WTC11 (cell line): Measurements from ENCODE around the gene MGAT4A. TPM values are rescaled to one million over a fixed set of nuclear protein-coding genes. Genes with fewer than 3 reads are reported as not detected.

Source experiments
- ATAC-seq: fragments of 200-7000 bp; cut with Tn5 transposase; 2 replicates; pipeline ENCODE4 v1.10.0; 2021; ENCODE audit warnings: mild to moderate bottlenecking, moderate library complexity
- CTCF ChIA-PET: fragments of 300-600 bp; sonication (Branson Sonifier 250); formaldehyde crosslinking; loops from one replicate; lab custom pipeline; 2021; ENCODE audit warnings: antibody characterized with exemption; lab: Charles Lee
- POLR2A ChIA-PET: fragments of 350-600 bp; sonication (Branson Sonifier 250); formaldehyde crosslinking; loops from one replicate; lab custom pipeline; 2021; ENCODE audit warnings: antibody characterized with exemption; lab: Charles Lee
- DNase-seq: peaks from one replicate; pipeline ENCODE4 v3.0.0; 2021; ENCODE audit warnings: low spot score
- H3K27ac Mint-ChIP-seq: 2 replicates; pipeline ENCODE4 v1.8.0; 2021; ENCODE audit warnings: mixed read lengths
- H3K27me3 Mint-ChIP-seq: 2 replicates; pipeline ENCODE4 v1.8.0; 2021; ENCODE audit warnings: low read depth, mild to moderate bottlenecking, moderate library complexity, mixed read lengths
- H3K36me3 Mint-ChIP-seq: 2 replicates; pipeline ENCODE4 v1.8.0; 2021; ENCODE audit warnings: mixed read lengths
- H3K4me1 Mint-ChIP-seq: 2 replicates; pipeline ENCODE4 v1.8.0; 2022; ENCODE audit warnings: mixed read lengths
- H3K4me3 Mint-ChIP-seq: 2 replicates; pipeline ENCODE4 v1.8.0; 2021; ENCODE audit warnings: mild to moderate bottlenecking, moderate library complexity, mixed read lengths
- H3K9me3 Mint-ChIP-seq: 2 replicates; pipeline ENCODE4 v1.8.0; 2021; ENCODE audit warnings: mixed read lengths
- ATF2 ChIP-seq: sonication (generic); formaldehyde crosslinking; IDR thresholded peaks from 2 replicates; pipeline ENCODE4 v1.8.1; 2022; ENCODE audit warnings: low read depth, missing genetic modification reagents, borderline replicate concordance
- ATF6 ChIP-seq: sonication (generic); formaldehyde crosslinking; IDR thresholded peaks from 2 replicates; pipeline ENCODE4 v1.8.1; 2023; ENCODE audit warnings: mild to moderate bottlenecking, missing genetic modification reagents
- CDX4 ChIP-seq: fragments of 250-450 bp; sonication (Bioruptor Pico); IDR thresholded peaks from 2 replicates; pipeline ENCODE4 v1.9.0; 2021; ENCODE audit warnings: moderate library complexity, mild to moderate bottlenecking, inconsistent platforms, borderline replicate concordance
- CREB1 ChIP-seq: sonication (generic); formaldehyde crosslinking; IDR thresholded peaks from 2 replicates; pipeline ENCODE4 v1.8.0; 2023; ENCODE audit warnings: mild to moderate bottlenecking, missing genetic modification reagents
- CTCF ChIP-seq: fragments of 200-600 bp; IDR thresholded peaks from 2 replicates; pipeline ENCODE4 v1.8.0; 2022; ENCODE audit warnings: antibody characterized with exemption
- E2F4 ChIP-seq: sonication (generic); formaldehyde crosslinking; IDR thresholded peaks from 2 replicates; pipeline ENCODE4 v1.8.1; 2022; ENCODE audit warnings: low read depth, mild to moderate bottlenecking, moderate library complexity, missing genetic modification reagents, borderline replicate concordance
- E2F5 ChIP-seq: sonication (generic); formaldehyde crosslinking; IDR thresholded peaks from 2 replicates; pipeline ENCODE4 v1.8.1; 2022; ENCODE audit warnings: mild to moderate bottlenecking, moderate library complexity, missing genetic modification reagents
- ELF4 ChIP-seq: sonication (generic); formaldehyde crosslinking; IDR thresholded peaks from 2 replicates; pipeline ENCODE4 v1.8.1; 2022; ENCODE audit warnings: low read depth, mild to moderate bottlenecking, moderate library complexity, missing genetic modification reagents
- JAZF1 ChIP-seq: fragments of 250-450 bp; sonication (Bioruptor Pico); IDR thresholded peaks from 2 replicates; pipeline ENCODE4 v1.9.0; 2021; ENCODE audit warnings: moderate library complexity, mild to moderate bottlenecking, inconsistent platforms
- KAT7 ChIP-seq: sonication (generic); formaldehyde crosslinking; IDR thresholded peaks from 2 replicates; pipeline ENCODE4 v1.8.1; 2023; ENCODE audit warnings: missing genetic modification reagents, mild to moderate bottlenecking, borderline replicate concordance
- SMAD4 ChIP-seq: sonication (generic); formaldehyde crosslinking; IDR thresholded peaks from 2 replicates; pipeline ENCODE4 v1.8.0; 2022; ENCODE audit warnings: mild to moderate bottlenecking, missing genetic modification reagents
- TP53 ChIP-seq: sonication (generic); formaldehyde crosslinking; IDR thresholded peaks from 2 replicates; pipeline ENCODE4 v1.8.1; 2023; ENCODE audit warnings: mild to moderate bottlenecking, missing genetic modification reagents
- ZNF121 ChIP-seq: sonication (generic); formaldehyde crosslinking; IDR thresholded peaks from 2 replicates; pipeline ENCODE4 v1.8.0; 2023; ENCODE audit warnings: missing genetic modification reagents
- ZNF219 ChIP-seq: sonication (generic); formaldehyde crosslinking; IDR thresholded peaks from 2 replicates; pipeline ENCODE4 v1.8.0; 2023; ENCODE audit warnings: missing genetic modification reagents, mild to moderate bottlenecking, borderline replicate concordance
- ZNF423 ChIP-seq: fragments of 250-450 bp; sonication (Bioruptor Pico); IDR thresholded peaks from 2 replicates; pipeline ENCODE4 v2.1.2; 2022; ENCODE audit warnings: mild to moderate bottlenecking, moderate library complexity
- ZNF425 ChIP-seq: fragments of 250-450 bp; sonication (Bioruptor Pico); conservative IDR thresholded peaks from 2 replicates; pipeline ENCODE4 v1.9.0; 2021; ENCODE audit warnings: mild to moderate bottlenecking
- ZNF671 ChIP-seq: fragments of 250-450 bp; sonication (Bioruptor Pico); IDR thresholded peaks from 2 replicates; pipeline ENCODE4 v1.8.0; 2021; ENCODE audit warnings: mild to moderate bottlenecking
- total RNA-seq: library from RNA; stranded (reverse); gene quantifications from 3 replicates; pipeline ENCODE4 v1.2.3, GENCODE V29; 2021

Gene MGAT4A
- total RNA-seq, 1 experiment from 2014 or later: 6.7 TPM

GRCh38 chr2:98579926-98580325 lies 151.0 kb downstream of the MGAT4A start:
- POLR2A ChIA-PET: no interaction called here
- no peaks in the 10 kb centered on the region for H3K9me3 Mint-ChIP-seq
- TF ChIP-seq SMAD4 (CRISPR knock-in tag): no peak
- TF ChIP-seq E2F4: no peak
- TF ChIP-seq ATF6: no peak
- TF ChIP-seq ZNF423: no peak
- TF ChIP-seq TP53: no peak
- TF ChIP-seq ZNF425 (CRISPR knock-in tag): no peak
- no peak for TF ChIP-seq ZNF121 (CRISPR knock-in tag)
- TF ChIP-seq CDX4 (CRISPR knock-in tag): no peak
- no peak for TF ChIP-seq CTCF
- no peak for TF ChIP-seq ZNF671 (CRISPR knock-in tag)
- no peak for TF ChIP-seq JAZF1 (CRISPR knock-in tag)
- TF ChIP-seq CREB1 (CRISPR knock-in tag): no peak
- no peak for TF ChIP-seq ZNF219 (CRISPR knock-in tag)
- ATAC-seq: no peak
- no peak overlapping the region for H3K4me3 Mint-ChIP-seq
- no peaks in the 10 kb centered on the region for H3K4me1 Mint-ChIP-seq
- no peak for DNase-seq
- no peaks in the 10 kb centered on the region for H3K27me3 Mint-ChIP-seq
- peaks cover 15% of the 10 kb centered on the region; the same call in 1 of the 2 replicates for H3K36me3 Mint-ChIP-seq
- CTCF ChIA-PET: interaction anchor here (1.5 kb wide), 1 partner anchor 11 kb away, joined by 8 read pairs; no protein-coding TSS in a partner anchor
- no peak overlapping the region for H3K27ac Mint-ChIP-seq

GRCh38 chr2:98578231-98578630 lies 152.7 kb downstream of the MGAT4A start:
- TF ChIP-seq E2F5 (CRISPR knock-in tag) (no peak), ELF4 (CRISPR knock-in tag) (no peak), KAT7 (CRISPR knock-in tag) (no peak), ATF2 (CRISPR knock-in tag) (no peak)
- Mint-ChIP-seq H3K9me3 (no peaks in the 10 kb centered on the region), H3K4me3 (no peak overlapping the region), H3K36me3 (peaks cover 23% of the 10 kb centered on the region), H3K27me3 (no peaks in the 10 kb centered on the region), H3K27ac (no peak overlapping the region), H3K4me1 (no peaks in the 10 kb centered on the region)
- POLR2A ChIA-PET: no interaction called here
- ATAC-seq (no peak), DNase-seq (no peak)
- CTCF ChIA-PET: interaction anchor here (1.3 kb wide), 1 partner anchor 9 kb away, joined by 7 read pairs; no protein-coding TSS in a partner anchor
